Astrocyte (in vitro differentiated cells and primary cell): ENCODE measurements around the gene OR5D13. TPM values are rescaled to one million over a fixed set of nuclear protein-coding genes. Genes with fewer than 3 reads are reported as not detected.

ENCODE experiments used
- DNase-seq: peaks from one replicate; pipeline ENCODE4 v3.0.0-alpha.2; 2010; ENCODE audit warnings: low read depth
- FAIRE-seq: peaks from 2 replicates; lab custom pipeline; 2011; peaks lifted over from hg19 to GRCh38; lab: Jason Lieb, UNC
- H2AFZ ChIP-seq: 2 replicates; pipeline ENCODE4 v1.6.0; 2012; ENCODE audit warnings: low read depth, low read length, inconsistent platforms
- H3K27ac ChIP-seq: 2 replicates; pipeline ENCODE4 v1.5.1; 2011; ENCODE audit warnings: low read depth, low read length, inconsistent platforms
- H3K27me3 ChIP-seq: 2 replicates; pipeline ENCODE4 v1.6.0; 2011; ENCODE audit warnings: low read length, inconsistent platforms; ENCODE audit not compliant: insufficient read depth
- H3K36me3 ChIP-seq: 2 replicates; pipeline ENCODE4 v1.5.1; 2011; ENCODE audit warnings: low read length, inconsistent platforms; ENCODE audit not compliant: insufficient read depth
- H3K4me1 ChIP-seq: 2 replicates; pipeline ENCODE4 v1.5.1; 2011; ENCODE audit warnings: low read length, inconsistent platforms; ENCODE audit not compliant: insufficient read depth
- H3K4me2 ChIP-seq: 2 replicates; pipeline ENCODE4 v1.6.0; 2012; ENCODE audit warnings: low read length, inconsistent platforms
- H3K4me3 ChIP-seq: 2 replicates; pipeline ENCODE4 v1.5.1; 2011; ENCODE audit warnings: low read depth, mild to moderate bottlenecking, low read length, inconsistent platforms; ENCODE audit not compliant: insufficient read depth
- H3K79me2 ChIP-seq: 2 replicates; pipeline ENCODE4 v1.6.0; 2012; ENCODE audit warnings: mild to moderate bottlenecking, low read length, inconsistent platforms; ENCODE audit not compliant: insufficient read depth
- H3K9ac ChIP-seq: 2 replicates; pipeline ENCODE4 v1.6.0; 2012; ENCODE audit warnings: mild to moderate bottlenecking, low read length, inconsistent platforms
- H3K9me3 ChIP-seq: 2 replicates; pipeline ENCODE4 v1.5.1; 2012; ENCODE audit warnings: low read depth, mild to moderate bottlenecking, low read length, inconsistent platforms; ENCODE audit not compliant: insufficient read depth
- H4K20me1 ChIP-seq: 2 replicates; pipeline ENCODE4 v1.6.0; 2012; ENCODE audit warnings: low read length, inconsistent platforms; ENCODE audit not compliant: insufficient read depth
- H3K27ac Mint-ChIP-seq: one replicate; pipeline ENCODE4 v1.8.0; 2021; ENCODE audit warnings: mild to moderate bottlenecking, mixed read lengths; ENCODE audit not compliant: unreplicated experiment
- H3K27me3 Mint-ChIP-seq: one replicate; pipeline ENCODE4 v1.8.0; 2021; ENCODE audit warnings: low read depth, mixed read lengths; ENCODE audit not compliant: unreplicated experiment
- H3K36me3 Mint-ChIP-seq: one replicate; pipeline ENCODE4 v1.8.0; 2021; ENCODE audit warnings: low read depth, mixed read lengths; ENCODE audit not compliant: unreplicated experiment
- H3K4me1 Mint-ChIP-seq: one replicate; pipeline ENCODE4 v1.8.0; 2021; ENCODE audit warnings: low read depth, mixed read lengths; ENCODE audit not compliant: unreplicated experiment
- H3K4me3 Mint-ChIP-seq: one replicate; pipeline ENCODE4 v1.8.0; 2021; ENCODE audit warnings: mild to moderate bottlenecking, moderate library complexity, mixed read lengths; ENCODE audit not compliant: unreplicated experiment
- H3K9me3 Mint-ChIP-seq: one replicate; pipeline ENCODE4 v1.8.0; 2021; ENCODE audit warnings: mild to moderate bottlenecking, mixed read lengths; ENCODE audit not compliant: unreplicated experiment
- CTCF ChIP-seq: IDR thresholded peaks from 2 replicates; pipeline ENCODE4 v1.5.1; 2011; ENCODE audit warnings: low read depth, mild to moderate bottlenecking, inconsistent platforms, low read length, moderate library complexity; ENCODE audit not compliant: insufficient read depth
- EZH2 ChIP-seq: IDR thresholded peaks from 2 replicates; pipeline ENCODE4 v1.6.1; 2012; ENCODE audit warnings: mild to moderate bottlenecking, low read length, inconsistent platforms; ENCODE audit not compliant: insufficient read depth
- total RNA-seq: library from RNA; stranded (reverse); gene quantifications from 2 replicates; pipeline ENCODE4 v1.2.1, GENCODE V29; 2021

Gene OR5D13
- total RNA-seq, 1 donor from 2014 or later, result not detected

GRCh38 chr11:55806248-55806647 lies 33.0 kb downstream of the OR5D13 start:
- FAIRE-seq (no peak), DNase-seq (no peak)
- no peak overlapping the region for H3K9ac ChIP-seq
- H3K79me2 ChIP-seq, result no peaks in the 10 kb centered on the region
- no peaks in the 10 kb centered on the region for H4K20me1 ChIP-seq
- no peaks in the 10 kb centered on the region for H3K4me1 Mint-ChIP-seq
- no peak overlapping the region for H3K27ac ChIP-seq
- no peak overlapping the region for H3K4me3 Mint-ChIP-seq
- TF ChIP-seq EZH2 (no peak), CTCF (no peak)
- H3K9me3 Mint-ChIP-seq, result peaks cover 14% of the 10 kb centered on the region
- no peak overlapping the region for H3K4me3 ChIP-seq
- H3K9me3 ChIP-seq, result peaks cover 7% of the 10 kb centered on the region
- no peaks in the 10 kb centered on the region for H3K36me3 Mint-ChIP-seq
- no peaks in the 10 kb centered on the region for H3K4me1 ChIP-seq
- H3K27ac Mint-ChIP-seq, result no peak overlapping the region
- H3K27me3 Mint-ChIP-seq, result no peaks in the 10 kb centered on the region
- no peaks in the 10 kb centered on the region for H3K27me3 ChIP-seq
- H3K36me3 ChIP-seq, result no peaks in the 10 kb centered on the region
- H3K4me2 ChIP-seq, result no peak overlapping the region
- no peak overlapping the region for H2AFZ ChIP-seq

GRCh38 chr11:55811067-55811466 lies 37.8 kb downstream of the OR5D13 start, which contains the start of gene OR5L1:
Gene OR5L1, plus strand, starts transcription at chr11:55811367. Its CDS starts 100 bp downstream, at chr11:55811467.
- Mint-ChIP-seq H3K27ac (no peak within 1 kb of the TSS), H3K4me1 (no peaks in the 10 kb centered on the region), H3K36me3 (no peaks in the 10 kb centered on the region), H3K4me3 (no peak within 1 kb of the TSS), H3K9me3 (peaks cover 14% of the 10 kb centered on the region), H3K27me3 (no peaks in the 10 kb centered on the region)
- no peaks in the 10 kb centered on the region for H3K4me1 ChIP-seq
- H3K27ac ChIP-seq, result no peak within 1 kb of the TSS
- H3K36me3 ChIP-seq, result no peaks in the 10 kb centered on the region
- DNase-seq (no peak), FAIRE-seq (no peak)
- peaks cover 2% of the 10 kb centered on the region for H3K9me3 ChIP-seq
- TF ChIP-seq CTCF (no peak), EZH2 (no peak)
- H3K4me3 ChIP-seq, result no peak within 1 kb of the TSS
- no peak within 1 kb of the TSS for H3K9ac ChIP-seq
- no peak within 1 kb of the TSS for H2AFZ ChIP-seq
- no peaks in the 10 kb centered on the region for H3K27me3 ChIP-seq
- no peak within 1 kb of the TSS for H3K4me2 ChIP-seq
- no peaks in the 10 kb centered on the region for H3K79me2 ChIP-seq
- no peaks in the 10 kb centered on the region for H4K20me1 ChIP-seq

GRCh38 chr11:55819330-55819729 lies 46.1 kb downstream of the OR5D13 start, which contains the start of gene OR5D18:
Gene OR5D18, plus strand, starts transcription at chr11:55819630. Its CDS starts 0 bp downstream, at chr11:55819630.
- no peak within 1 kb of the TSS for H3K9ac ChIP-seq
- no peaks in the 10 kb centered on the region for H3K4me1 ChIP-seq
- H3K27me3 Mint-ChIP-seq, result no peaks in the 10 kb centered on the region
- no peak within 1 kb of the TSS for H3K4me3 Mint-ChIP-seq
- DNase-seq (no peak), FAIRE-seq (no peak)
- TF ChIP-seq EZH2, result no peak
- no peak for TF ChIP-seq CTCF
- no peak within 1 kb of the TSS for H2AFZ ChIP-seq
- H3K27ac Mint-ChIP-seq, result no peak within 1 kb of the TSS
- H3K4me2 ChIP-seq, result no peak within 1 kb of the TSS
- H3K4me1 Mint-ChIP-seq, result no peaks in the 10 kb centered on the region
- H4K20me1 ChIP-seq, result no peaks in the 10 kb centered on the region
- H3K36me3 Mint-ChIP-seq, result no peaks in the 10 kb centered on the region
- no peak within 1 kb of the TSS for H3K27ac ChIP-seq
- H3K36me3 ChIP-seq, result no peaks in the 10 kb centered on the region
- no peaks in the 10 kb centered on the region for H3K27me3 ChIP-seq
- H3K4me3 ChIP-seq, result no peak within 1 kb of the TSS
- peaks cover 3% of the 10 kb centered on the region for H3K9me3 ChIP-seq
- no peaks in the 10 kb centered on the region for H3K79me2 ChIP-seq
- peaks cover 8% of the 10 kb centered on the region for H3K9me3 Mint-ChIP-seq

Other genes with a start within 250 kb of the OR5D13 start
- gene OR4C15, start 219.0 kb upstream of the OR5D13 start, total RNA-seq, result not detected in 2 replicates
- not detected in 2 replicates for gene OR4C16, start 201.3 kb upstream of the OR5D13 start, total RNA-seq
- not detected in 2 replicates for gene OR4C11, start 165.8 kb upstream of the OR5D13 start, total RNA-seq
- not detected in 2 replicates for gene OR4P4, start 138.3 kb upstream of the OR5D13 start, total RNA-seq
- not detected in 2 replicates for gene OR4S2, start 125.1 kb upstream of the OR5D13 start, total RNA-seq
- gene OR4C6, start 111.2 kb upstream of the OR5D13 start, total RNA-seq, result not detected in 2 replicates
- not detected in 2 replicates for gene OR5D14, start 22.1 kb downstream of the OR5D13 start, total RNA-seq
- gene OR5L1, start 37.9 kb downstream of the OR5D13 start, total RNA-seq, result not detected in 2 replicates
- not detected in 2 replicates for gene OR5D18, start 46.2 kb downstream of the OR5D13 start, total RNA-seq
- gene OR5L2, start 53.8 kb downstream of the OR5D13 start, total RNA-seq, result not detected in 2 replicates
- not detected in 2 replicates for gene OR5D16, start 65.3 kb downstream of the OR5D13 start, total RNA-seq
- not detected in 2 replicates for gene TRIM51, start 109.9 kb downstream of the OR5D13 start, total RNA-seq
- not detected in 2 replicates for gene OR5W2, start 141.1 kb downstream of the OR5D13 start, total RNA-seq
- gene OR5I1, start 163.0 kb downstream of the OR5D13 start, total RNA-seq, result not detected in 2 replicates
- not detected in 2 replicates for gene OR10AG1, start 196.5 kb downstream of the OR5D13 start, total RNA-seq
- gene OR5F1, start 221.2 kb downstream of the OR5D13 start, total RNA-seq, result not detected in 2 replicates